HG03442 (cell line): Measurements from ENCODE around the gene PCSK7.
A peak's percentile ranks its signal among the peaks of the same experiment; 100 is the strongest.
"Not testable (repeated sequence)": the region's sequence is repeated elsewhere in the genome, so short reads cannot be mapped to it uniquely, and the experiment has no call there.

Experiments
- ATAC-seq: cut with Tn5 transposase; IDR thresholded peaks from one replicate; pipeline ENCODE4 v1.9.1; 2021; ENCODE audit warnings: mild to moderate bottlenecking, moderate library complexity; ENCODE audit not compliant: unreplicated experiment

PCSK7 gene

GRCh38 chr11:117231842-117232091 lies at the start of gene PCSK7:
Gene PCSK7, minus strand, starts transcription at chr11:117232073. Its CDS starts 2,229 bp downstream, at chr11:117229844.
- no peak for ATAC-seq

- no peak for ATAC-seq
Measured at GRCh38 chr11:117281159-117281558, 49.3 kb upstream of the PCSK7 start.

DNA sequence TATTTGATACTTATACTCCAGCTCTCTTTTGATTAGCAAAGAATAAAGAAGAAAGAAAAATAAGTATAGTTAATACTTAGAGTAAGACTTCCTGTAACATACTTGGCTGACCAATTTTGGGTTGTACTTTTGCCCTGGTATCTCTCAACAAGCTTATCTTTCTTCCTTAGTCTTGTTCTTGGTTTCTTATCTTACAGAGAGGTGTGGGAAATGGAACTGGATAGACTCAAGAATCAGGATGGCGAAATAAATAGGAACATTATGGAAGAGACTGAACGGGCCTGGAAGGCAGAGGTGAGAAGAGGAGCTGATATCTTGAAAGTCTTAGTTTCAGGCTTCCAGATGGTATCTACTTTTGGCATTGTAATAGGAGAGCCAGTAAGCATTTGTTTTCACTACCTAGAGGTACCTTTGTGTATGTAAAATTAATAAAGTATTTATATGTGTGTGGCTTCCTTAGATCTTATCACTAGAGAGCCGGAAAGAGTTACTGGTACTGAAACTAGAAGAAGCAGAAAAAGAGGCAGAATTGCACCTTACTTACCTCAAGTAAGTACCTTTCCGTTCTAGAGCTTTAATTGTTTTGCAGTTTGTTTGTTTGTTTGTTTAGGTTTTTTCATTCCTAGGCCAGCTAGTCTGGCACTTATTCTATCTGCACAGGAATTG lies 48.0 kb upstream of the PCSK7 start:
- no peak for ATAC-seq

- no peak for ATAC-seq
Measured at GRCh38 chr11:117278347-117278746, 46.5 kb upstream of the PCSK7 start.

DNA sequence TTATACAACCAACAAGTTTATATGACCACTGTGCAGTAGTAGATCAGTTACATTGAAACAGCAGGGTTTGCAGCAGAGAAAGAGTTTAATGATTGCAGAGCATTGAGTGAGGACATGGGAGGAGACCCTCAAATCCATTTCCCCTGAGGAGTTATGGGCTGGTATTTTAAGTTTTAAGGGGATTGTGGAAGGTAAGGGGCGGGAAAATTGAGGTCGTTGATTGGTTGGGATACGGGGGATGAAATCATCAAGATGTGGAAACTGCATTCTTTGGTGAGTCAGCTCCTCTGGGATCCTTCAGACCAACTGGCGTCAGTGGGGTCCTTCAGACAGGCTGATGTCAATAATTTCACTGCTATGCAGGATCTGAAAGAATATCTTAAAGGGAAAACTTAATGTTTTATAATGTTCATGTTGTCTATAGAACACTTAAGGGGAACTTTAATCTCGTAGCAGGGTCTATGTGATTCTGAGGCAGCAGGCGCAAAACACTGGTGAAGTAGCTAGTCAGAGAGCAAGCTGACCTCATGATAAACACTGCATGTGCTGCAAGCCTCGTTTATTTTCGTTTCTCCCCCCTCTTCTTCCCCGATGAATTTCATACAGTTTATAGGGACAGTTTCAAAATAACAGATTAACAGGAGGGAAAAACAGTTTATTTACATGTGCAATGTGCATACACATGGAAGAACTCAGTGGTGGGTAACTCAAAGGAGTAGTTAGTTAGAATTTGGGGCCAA lies 41.8 kb upstream of the PCSK7 start:
- no peak for ATAC-seq

DNA sequence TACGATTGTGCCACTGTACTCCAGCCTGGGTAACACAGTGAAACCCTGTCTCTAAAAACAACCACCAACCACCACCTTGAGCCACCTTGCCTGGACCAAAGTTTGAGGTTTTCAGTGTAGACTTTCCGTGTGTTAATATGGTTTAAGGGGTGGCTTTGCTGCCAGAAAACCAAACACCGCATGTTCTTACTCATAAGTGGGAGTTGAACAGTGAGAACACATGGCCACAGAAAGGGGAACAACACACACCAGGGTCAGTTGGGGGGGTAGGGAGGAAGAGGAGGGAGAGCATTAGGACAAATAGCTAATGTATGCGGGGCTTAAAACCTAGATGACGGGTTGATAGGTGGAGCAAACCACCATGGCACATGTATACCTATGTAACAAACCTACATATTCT lies 40.3 kb upstream of the PCSK7 start:
- ATAC-seq, result not testable (repeated sequence)

- no peak for ATAC-seq
Measured at GRCh38 chr11:117271208-117271607, 39.3 kb upstream of the PCSK7 start.

DNA sequence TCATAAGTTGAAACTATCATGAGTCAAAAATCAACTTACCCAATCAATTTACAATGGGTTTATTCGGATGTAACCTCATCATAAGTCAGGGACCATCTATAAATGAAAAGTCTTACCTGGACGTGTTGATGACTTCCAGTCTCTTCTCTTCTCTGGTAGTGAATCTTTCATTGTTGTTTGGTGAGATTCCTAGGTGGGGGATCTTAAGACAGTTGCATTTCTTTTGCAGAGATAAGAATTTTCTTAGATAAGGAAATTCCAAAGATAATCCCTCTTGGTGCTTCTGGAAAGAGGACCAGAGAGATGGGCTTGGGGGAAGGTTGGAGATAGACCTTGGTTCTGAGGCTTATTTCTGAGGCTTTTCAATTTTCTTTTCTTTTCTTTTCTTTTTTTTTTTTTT lies 38.0 kb upstream of the PCSK7 start:
- no peak for ATAC-seq

DNA sequence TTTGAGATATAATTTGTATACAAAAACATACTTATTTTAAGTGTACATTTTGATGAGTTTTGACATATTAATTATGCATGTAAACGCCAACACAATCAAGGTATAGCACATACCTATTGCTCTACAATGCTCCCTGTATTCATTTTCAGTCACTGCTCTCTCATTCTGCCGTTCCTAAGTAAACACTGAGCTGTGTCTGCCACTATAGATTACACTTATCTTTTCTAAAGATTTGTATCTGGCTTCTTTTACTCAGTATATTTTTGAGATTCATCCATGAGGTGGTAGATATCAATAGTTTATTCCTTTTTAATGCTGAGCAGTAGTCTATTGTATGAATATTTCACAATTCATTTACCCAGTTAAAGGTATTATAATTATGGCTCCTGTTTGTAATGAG lies 33.9 kb upstream of the PCSK7 start:
- ATAC-seq, result no peak

DNA sequence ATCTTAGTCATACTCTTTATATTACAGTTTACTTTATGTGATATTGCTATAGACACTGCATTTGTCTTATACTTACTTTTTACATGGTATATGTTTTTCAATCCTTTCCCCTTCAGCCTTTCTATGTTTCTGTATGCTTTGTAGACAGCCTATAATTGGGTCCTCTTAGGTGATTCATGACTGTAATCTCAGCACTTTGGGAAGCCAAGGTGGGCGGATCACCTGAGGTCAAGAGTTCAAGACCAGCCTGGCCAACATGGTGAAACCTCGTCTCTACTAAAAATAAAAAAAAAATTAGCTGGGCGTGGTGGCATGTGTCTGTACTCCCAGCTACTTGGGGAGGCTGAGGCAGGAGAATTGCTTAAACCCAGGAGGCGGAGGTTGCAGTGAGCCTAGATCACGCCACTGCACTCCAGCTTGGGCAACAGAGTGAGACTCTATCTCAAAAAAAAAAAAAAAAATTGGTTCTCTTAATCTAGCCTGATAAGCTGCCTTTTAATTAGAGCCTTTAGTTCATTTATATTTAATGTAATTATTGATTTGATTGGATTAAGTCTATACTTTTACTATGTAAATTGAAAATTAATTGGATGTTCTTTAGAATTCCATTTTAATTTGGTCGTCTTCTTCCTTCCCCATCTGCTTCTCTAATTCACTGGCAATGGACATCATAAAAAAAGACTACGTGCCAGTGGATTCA lies 32.9 kb upstream of the PCSK7 start:
- not testable (repeated sequence) for ATAC-seq

DNA sequence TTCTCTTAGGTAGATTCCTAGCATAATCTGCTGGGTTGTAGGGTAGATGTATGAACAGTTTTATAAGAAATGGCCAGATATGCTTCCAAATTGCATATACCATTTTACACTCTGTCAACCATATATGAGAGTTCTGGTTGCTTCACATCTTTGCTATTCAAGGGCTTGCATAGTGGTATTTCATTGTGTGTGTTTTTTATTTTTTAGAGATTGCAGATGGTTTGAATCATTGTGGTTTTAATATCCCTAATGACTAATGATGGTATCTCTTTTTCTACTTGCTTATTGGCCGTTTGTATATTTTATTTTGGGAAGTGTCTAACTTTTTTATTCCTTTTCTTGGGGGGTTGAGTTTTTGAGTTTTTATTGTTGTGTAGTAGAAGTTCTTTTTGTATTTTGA lies 27.5 kb upstream of the PCSK7 start:
- no peak for ATAC-seq

- no peak for ATAC-seq
Measured at GRCh38 chr11:117258576-117258975, 26.7 kb upstream of the PCSK7 start.

DNA sequence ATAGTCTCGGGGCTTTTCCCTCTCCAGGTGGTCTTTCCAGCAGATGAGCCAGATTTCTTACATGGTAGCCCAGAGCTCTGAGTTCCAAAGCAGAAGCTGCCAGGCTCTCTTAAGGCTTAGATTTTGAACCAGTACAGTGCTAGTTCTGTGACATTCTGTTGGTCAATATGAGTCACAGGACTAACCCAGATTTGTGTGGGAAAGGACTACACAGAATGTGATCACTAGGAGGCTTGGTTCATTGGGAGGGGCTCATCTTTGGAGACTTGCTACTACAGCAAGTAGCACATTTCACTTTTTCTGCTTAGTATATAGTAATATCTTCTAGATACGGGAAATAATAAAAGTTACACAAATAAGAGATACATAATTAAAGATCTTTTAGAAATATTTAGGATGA lies 24.7 kb upstream of the PCSK7 start:
- ATAC-seq, result no peak

GRCh38 chr11:117255966-117256365 lies 24.1 kb upstream of the PCSK7 start:
- no peak for ATAC-seq

DNA sequence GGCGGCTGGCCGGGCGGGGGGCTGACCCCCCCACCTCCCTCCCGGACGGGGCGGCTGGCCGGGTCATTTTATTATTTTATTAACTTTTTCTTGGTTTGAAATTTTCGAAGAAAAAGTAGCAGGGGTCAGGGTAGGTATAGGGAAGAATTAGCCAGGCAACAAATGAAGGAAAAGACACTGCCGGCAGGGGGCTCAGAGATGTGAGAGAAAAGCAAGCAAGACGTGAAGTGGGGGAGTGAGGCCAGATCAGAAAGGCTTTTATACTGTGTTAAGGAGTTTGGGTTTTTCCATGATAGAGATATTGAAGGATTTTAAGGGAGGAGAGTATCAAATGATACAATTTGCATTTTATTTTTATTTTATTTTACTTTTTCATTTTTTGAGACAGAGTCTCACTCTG lies 19.6 kb upstream of the PCSK7 start:
- no peak for ATAC-seq

GRCh38 chr11:117249571-117249970 lies 17.7 kb upstream of the PCSK7 start:
- no peak for ATAC-seq

- no peak for ATAC-seq
Measured at GRCh38 chr11:117248341-117248740, 16.5 kb upstream of the PCSK7 start.

DNA sequence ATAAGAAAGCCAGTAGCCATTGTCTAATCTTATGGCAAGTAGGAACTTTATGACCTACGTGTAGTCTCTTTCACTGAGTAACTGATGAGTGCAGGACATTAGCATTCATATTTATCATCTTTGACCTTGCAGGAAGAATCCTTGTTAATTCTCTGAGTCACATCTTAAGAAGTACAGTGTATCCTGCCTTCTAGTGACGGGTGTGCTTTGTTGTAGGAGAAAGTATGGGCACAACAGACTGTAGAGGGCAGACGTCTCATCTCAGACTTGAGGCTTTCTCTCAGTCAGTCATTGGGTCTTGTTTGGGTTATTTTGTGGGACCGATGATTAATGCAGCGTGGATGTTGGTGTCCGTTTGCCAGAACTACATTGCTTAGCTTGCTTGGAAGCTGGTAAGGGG lies 7.4 kb upstream of the PCSK7 start:
- ATAC-seq, result no peak

GRCh38 chr11:117238221-117238620 lies 6.3 kb upstream of the PCSK7 start:
- ATAC-seq, result no peak

DNA sequence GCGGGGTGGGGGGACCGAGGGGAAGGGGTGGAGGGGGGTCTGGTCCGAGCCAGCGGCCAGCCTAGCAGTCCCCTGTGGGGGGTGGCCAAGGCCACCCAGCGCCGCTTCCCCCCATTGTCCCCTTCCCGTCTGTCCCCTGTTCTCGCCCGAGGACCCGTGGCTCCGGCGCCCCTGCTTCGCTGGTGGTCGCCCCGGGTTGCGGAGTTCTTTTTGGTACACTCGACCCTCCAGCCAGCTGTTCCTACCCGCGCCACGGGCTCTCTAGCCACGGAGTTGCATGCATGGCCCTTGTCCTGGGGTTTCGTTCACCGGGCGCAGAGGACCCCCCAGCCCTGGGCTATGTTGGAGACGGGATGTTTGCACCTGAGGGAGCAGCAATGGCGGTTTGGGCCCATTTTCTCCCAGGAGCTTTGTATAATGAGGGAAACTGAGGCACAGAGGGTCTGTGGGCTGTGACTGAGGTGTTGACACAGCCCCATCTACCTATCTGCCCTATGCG lies 1.1 kb upstream of the PCSK7 start:
- ATAC-seq, result no peak

DNA sequence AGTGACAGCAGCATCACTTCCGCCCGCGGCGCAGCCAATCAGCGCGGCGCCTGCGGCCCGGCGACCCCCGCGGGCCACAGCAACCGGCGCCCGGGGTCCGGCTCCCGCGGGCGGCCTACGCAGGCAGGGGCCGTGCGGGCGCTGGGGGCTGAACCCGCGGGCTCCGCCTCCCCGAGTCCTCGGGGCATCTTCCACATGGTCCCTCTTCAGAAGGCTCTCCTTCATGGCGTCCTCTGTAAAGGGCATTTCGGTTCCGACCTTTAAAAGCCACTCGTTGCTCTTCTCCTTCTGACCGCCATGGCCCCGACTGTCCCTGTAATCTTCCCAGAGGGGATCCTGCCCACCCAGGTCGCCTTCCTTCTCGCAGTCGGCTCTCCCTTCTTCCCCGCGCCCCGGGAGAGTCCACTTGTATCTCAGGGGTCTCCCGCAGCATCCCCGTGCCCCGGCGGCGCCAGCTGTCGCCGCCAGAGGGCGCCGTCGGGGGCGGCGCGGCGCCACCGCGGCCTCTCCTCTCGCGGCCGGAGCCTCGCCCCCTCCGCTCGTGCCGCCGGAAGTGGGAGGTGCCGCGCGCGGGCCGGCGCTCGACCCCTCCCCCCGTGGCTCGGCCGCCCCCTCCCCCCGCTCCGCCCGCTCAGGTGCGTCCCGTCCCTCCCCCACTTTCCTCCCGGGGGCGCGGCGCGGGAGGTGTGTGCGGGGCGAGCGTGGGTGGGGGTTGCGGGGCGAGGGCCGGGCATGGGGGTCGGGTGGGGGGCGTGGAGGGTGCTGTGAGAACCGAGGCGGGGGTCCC lies 412 bp upstream of the PCSK7 start, which contains the start of gene RNF214:
TSS of gene RNF214 (plus strand) at position 580 of the 787 bp plus-strand sequence. CDS start 1,602 bp downstream, outside the sequence.
- peak; percentile 64 for ATAC-seq
